Breast epithelium (tissue), 4 donors: Measurements from ENCODE around the gene RGS3. TPM values are rescaled to one million over a fixed set of nuclear protein-coding genes. Genes with fewer than 3 reads are reported as not detected.
A peak's percentile ranks its signal among the peaks of the same experiment; 100 is the strongest.

Experiments used
- DNase-seq, 2 donors: peaks; one replicate each; pipeline ENCODE4 v3.0.0-alpha.2; 2019; ENCODE audit warnings: low spot score in 2 of 2
- H3K27ac ChIP-seq, 2 donors: fragments of 200-600 bp; sonication (generic) in 1 of 2; one replicate each; pipeline ENCODE4 v1.5.1; 2016 to 2019; ENCODE audit warnings: mild to moderate bottlenecking in 1 of 2
- H3K27me3 ChIP-seq, 2 donors: fragments of 200-600 bp; sonication (generic) in 1 of 2; one replicate each; pipeline versions ENCODE4 v1.5.1 to v1.6.0; 2017 to 2019; ENCODE audit warnings: control low read depth in 1 of 2, mild to moderate bottlenecking in 1 of 2
- H3K36me3 ChIP-seq: fragments of 200-600 bp; one replicate; pipeline ENCODE4 v1.5.1; 2019
- H3K4me1 ChIP-seq, 2 donors: fragments of 200-600 bp; sonication (generic); one replicate each; pipeline ENCODE4 v1.5.1; 2016 to 2019; ENCODE audit warnings: control low read depth in 1 of 2
- H3K4me3 ChIP-seq, 3 donors: fragments of 200-600 bp; sonication (generic); 1 replicate in 2 of 3; 2 replicates in 1 of 3; pipeline ENCODE4 v1.5.1; 2016 to 2019; ENCODE audit warnings: mild to moderate bottlenecking in 3 of 3, moderate library complexity in 2 of 3
- H3K9me3 ChIP-seq, 2 donors: fragments of 200-600 bp; sonication (generic) in 1 of 2; one replicate each; pipeline ENCODE4 v1.5.1; 2016 to 2019; ENCODE audit warnings: control low read depth in 1 of 2
- CTCF ChIP-seq, 3 donors: fragments of 450-650 bp; IDR thresholded peaks; one replicate each; pipeline ENCODE4 v1.5.1; 2016 to 2017; ENCODE audit warnings: antibody characterized with exemption in 3 of 3, mild to moderate bottlenecking in 3 of 3, moderate library complexity in 3 of 3
- POLR2A ChIP-seq: fragments of 450-650 bp; IDR thresholded peaks from one replicate; pipeline ENCODE4 v1.6.1; 2016; ENCODE audit warnings: antibody characterized with exemption, mild to moderate bottlenecking, moderate library complexity
- POLR2AphosphoS5 ChIP-seq, 3 donors: sonication (generic); formaldehyde crosslinking; IDR thresholded peaks; one replicate each; pipeline ENCODE4 v1.6.1; 2017; ENCODE audit warnings: antibody characterized with exemption in 3 of 3
- intact Hi-C: fragments of 100-400 bp; cut with DNase I; formaldehyde crosslinking; loops from one replicate; pipeline ENCODE4 v1.15.1; 2023; ENCODE audit warnings: low total_unique reads
- total RNA-seq, 3 donors: library from RNA; depleted of rRNA; stranded (reverse); fragments of >200 nt; gene quantifications; one replicate each; pipeline ENCODE4 v1.1.0, GENCODE V29; 2016

The RGS3 gene
- total RNA-seq, 3 donors from 2014 or later, result 31.7 to 49.0 (median 35.4) TPM

- no peak overlapping the region for H3K4me3 ChIP-seq
- H3K4me1 ChIP-seq, result peaks cover 0 to 12% of the 10 kb centered on the region in 2 donors
- intact Hi-C loops, result no loop called here
- no peak for TF ChIP-seq CTCF (IDR thresholded peaks at IDR 0.05)
- no peak for TF ChIP-seq POLR2AphosphoS5 (IDR thresholded peaks at IDR 0.05)
- TF ChIP-seq POLR2A, result no peak
- H3K27ac ChIP-seq, result peak overlapping the region in 1 of 2 donors; percentile 9
- H3K36me3 ChIP-seq, result no peaks in the 10 kb centered on the region
- no peaks in the 10 kb centered on the region for H3K27me3 ChIP-seq
- DNase-seq, result no peak
- H3K9me3 ChIP-seq, result no peaks in the 10 kb centered on the region
Observed at GRCh38 chr9:113585555-113585954, 122.0 kb downstream of the RGS3 start.

GRCh38 chr9:113587471-113588031, 124.0 kb downstream of the RGS3 start:
- intact Hi-C loops, result no loop called here
- Histone ChIP-seq H3K36me3 (no peaks in the 10 kb centered on the region), H3K27me3 (no peaks in the 10 kb centered on the region), H3K9me3 (no peaks in the 10 kb centered on the region), H3K27ac (peak overlapping the region in 1 of 2 donors; percentile 10), H3K4me1 (peaks cover 5 to 9% of the 10 kb centered on the region in 2 donors), H3K4me3 (no peak overlapping the region)
- no peak for DNase-seq
- TF ChIP-seq CTCF (IDR thresholded peaks at IDR 0.05), result peak in 1 of 3 donors; percentile 25
- TF ChIP-seq POLR2A, result no peak

GRCh38 chr9:113588242-113588810, 124.8 kb downstream of the RGS3 start:
- H3K36me3 ChIP-seq, result no peaks in the 10 kb centered on the region
- no peaks in the 10 kb centered on the region for H3K9me3 ChIP-seq
- no peak for DNase-seq
- H3K4me1 ChIP-seq, result peaks cover 5 to 9% of the 10 kb centered on the region in 2 donors
- intact Hi-C loops, result no loop called here
- H3K27ac ChIP-seq, result no peak overlapping the region
- H3K27me3 ChIP-seq, result no peaks in the 10 kb centered on the region
- TF ChIP-seq POLR2AphosphoS5 (IDR thresholded peaks at IDR 0.05) (no peak), CTCF (IDR thresholded peaks at IDR 0.05) (no peak), POLR2A (no peak)
- no peak overlapping the region for H3K4me3 ChIP-seq

GRCh38 chr9:113588936-113589335, 125.4 kb downstream of the RGS3 start:
- intact Hi-C loops, result no loop called here
- Histone ChIP-seq H3K27ac (peak overlapping the region in 1 of 2 donors; percentile 54), H3K4me3 (no peak overlapping the region), H3K4me1 (peaks cover 9 to 10% of the 10 kb centered on the region in 2 donors), H3K27me3 (no peaks in the 10 kb centered on the region), H3K36me3 (no peaks in the 10 kb centered on the region), H3K9me3 (no peaks in the 10 kb centered on the region)
- TF ChIP-seq CTCF (IDR thresholded peaks at IDR 0.05) (no peak), POLR2A (no peak), POLR2AphosphoS5 (IDR thresholded peaks at IDR 0.05) (no peak)
- DNase-seq, result no peak

- Histone ChIP-seq H3K27me3 (no peaks in the 10 kb centered on the region), H3K36me3 (no peaks in the 10 kb centered on the region), H3K4me3 (no peak overlapping the region), H3K4me1 (peaks cover 9 to 10% of the 10 kb centered on the region in 2 donors), H3K27ac (peak overlapping the region; percentile 54 to 92), H3K9me3 (no peaks in the 10 kb centered on the region)
- intact Hi-C loops, result no loop called here
- TF ChIP-seq POLR2A (no peak), CTCF (IDR thresholded peaks at IDR 0.05) (no peak), POLR2AphosphoS5 (IDR thresholded peaks at IDR 0.05) (no peak)
- no peak for DNase-seq
Observed at GRCh38 chr9:113589407-113589806, 125.9 kb downstream of the RGS3 start.
